GM21360 (cell line): ENCODE measurements around the gene MYH9.

Experiments used
- ATAC-seq: cut with Tn5 transposase; IDR thresholded peaks from one replicate; pipeline ENCODE4 v1.9.1; 2021; ENCODE audit warnings: mild to moderate bottlenecking, moderate library complexity; ENCODE audit not compliant: unreplicated experiment

The MYH9 gene

GRCh38 chr22:36234919-36235318 lies 152.8 kb downstream of the MYH9 start:
- no peak for ATAC-seq

- ATAC-seq = no peak
Observed at GRCh38 chr22:36234213-36234612, 153.6 kb downstream of the MYH9 start.

GRCh38 chr22:36233796-36234195 lies 154.0 kb downstream of the MYH9 start:
- no peak for ATAC-seq

GRCh38 chr22:36232715-36233401 lies 154.9 kb downstream of the MYH9 start:
- ATAC-seq = no peak
